ENCODE results near the gene WAC.

WAC gene

GRCh38 chr10:28669227-28670173 is 136.6 kb downstream of the WAC start:
- no peak for DNase-seq
